Raji (cell line): ENCODE measurements around the gene HOXB5.

Source experiments
- POLR2A ChIP-seq: IDR thresholded peaks from 2 replicates; pipeline ENCODE4 v1.6.1; 2011; ENCODE audit warnings: low read depth, low read length, control low read depth; ENCODE audit not compliant: insufficient read depth

The HOXB5 gene

GRCh38 chr17:48571826-48572417 lies 21.7 kb downstream of the HOXB5 start:
- no peak for TF ChIP-seq POLR2A

GRCh38 chr17:48571024-48571818 lies 22.4 kb downstream of the HOXB5 start:
- no peak for TF ChIP-seq POLR2A

GRCh38 chr17:48570325-48571023 lies 23.1 kb downstream of the HOXB5 start:
- TF ChIP-seq POLR2A: no peak

GRCh38 chr17:48569674-48570324 lies 23.8 kb downstream of the HOXB5 start:
- TF ChIP-seq POLR2A: no peak

GRCh38 chr17:48569240-48569582 lies 24.4 kb downstream of the HOXB5 start:
- TF ChIP-seq POLR2A: no peak

GRCh38 chr17:48568499-48569239 lies 24.9 kb downstream of the HOXB5 start:
- no peak for TF ChIP-seq POLR2A

GRCh38 chr17:48567646-48568354 lies 25.8 kb downstream of the HOXB5 start:
- TF ChIP-seq POLR2A: no peak

- no peak for TF ChIP-seq POLR2A
These were observed 26.4 kb downstream of the HOXB5 start for GRCh38 chr17:48567209-48567608.

- TF ChIP-seq POLR2A: no peak
These were observed 26.9 kb downstream of the HOXB5 start for GRCh38 chr17:48566717-48567116.

- no peak for TF ChIP-seq POLR2A
These were observed 27.5 kb downstream of the HOXB5 start for GRCh38 chr17:48565925-48566710.

- TF ChIP-seq POLR2A: no peak
These were observed 28.5 kb downstream of the HOXB5 start for GRCh38 chr17:48565022-48565554.

GRCh38 chr17:48564188-48565021 lies 29.2 kb downstream of the HOXB5 start:
- no peak for TF ChIP-seq POLR2A

- TF ChIP-seq POLR2A: no peak
These were observed 29.8 kb downstream of the HOXB5 start for GRCh38 chr17:48563867-48564187.
